ENCODE measurements around the gene TTC7B. TPM values are rescaled to one million over a fixed set of nuclear protein-coding genes. Genes with fewer than 3 reads are reported as not detected.

TTC7B gene
- total RNA-seq, 3 donors from 2014 or later: 5.0 to 6.0 (median 5.1) TPM

GRCh38 chr14:90491221-90491885 lies 324.9 kb downstream of the TTC7B start:
- Mint-ChIP-seq H3K4me1 (ENCODE audit: low read depth) (no peaks in the 10 kb centered on the region), H3K9me3 (no peaks in the 10 kb centered on the region), H3K36me3 (ENCODE audit: insufficient read depth) (no peaks in the 10 kb centered on the region), H3K27me3 (ENCODE audit: low read depth) (peaks cover 2% of the 10 kb centered on the region), H3K4me3 (no peak overlapping the region)
- ATAC-seq (no peak), DNase-seq (no peak)

- DNase-seq (no peak), ATAC-seq (no peak)
- Mint-ChIP-seq H3K4me1 (ENCODE audit: low read depth) (no peaks in the 10 kb centered on the region), H3K4me3 (no peak overlapping the region), H3K36me3 (ENCODE audit: insufficient read depth) (no peaks in the 10 kb centered on the region), H3K27me3 (ENCODE audit: low read depth) (peaks cover 2% of the 10 kb centered on the region), H3K9me3 (no peaks in the 10 kb centered on the region)
Observed at GRCh38 chr14:90490720-90491050, 325.5 kb downstream of the TTC7B start.

- ATAC-seq (no peak), DNase-seq (no peak)
- Mint-ChIP-seq H3K27me3 (ENCODE audit: low read depth) (no peaks in the 10 kb centered on the region), H3K9me3 (no peaks in the 10 kb centered on the region), H3K4me3 (no peak overlapping the region), H3K36me3 (ENCODE audit: insufficient read depth) (no peaks in the 10 kb centered on the region), H3K4me1 (ENCODE audit: low read depth) (no peaks in the 10 kb centered on the region)
Observed at GRCh38 chr14:90489916-90490719, 326.1 kb downstream of the TTC7B start.

- no peaks in the 10 kb centered on the region for H3K36me3 Mint-ChIP-seq (ENCODE audit: insufficient read depth)
- no peaks in the 10 kb centered on the region for H3K27me3 Mint-ChIP-seq (ENCODE audit: low read depth)
- ATAC-seq (no peak), DNase-seq (no peak)
- H3K4me3 Mint-ChIP-seq: no peak overlapping the region
- peaks cover 2% of the 10 kb centered on the region for H3K4me1 Mint-ChIP-seq (ENCODE audit: low read depth)
- H3K9me3 Mint-ChIP-seq: no peaks in the 10 kb centered on the region
Observed at GRCh38 chr14:90489306-90489705, 326.9 kb downstream of the TTC7B start.

GRCh38 chr14:90488256-90488655 lies 328.0 kb downstream of the TTC7B start:
- H3K4me3 Mint-ChIP-seq: no peak overlapping the region
- H3K4me1 Mint-ChIP-seq (ENCODE audit: low read depth): peaks cover 11% of the 10 kb centered on the region
- no peaks in the 10 kb centered on the region for H3K36me3 Mint-ChIP-seq (ENCODE audit: insufficient read depth)
- ATAC-seq: no peak
- no peaks in the 10 kb centered on the region for H3K9me3 Mint-ChIP-seq
- DNase-seq: no peak
- H3K27me3 Mint-ChIP-seq (ENCODE audit: low read depth): no peaks in the 10 kb centered on the region

GRCh38 chr14:90487462-90487861 lies 328.8 kb downstream of the TTC7B start:
- H3K36me3 Mint-ChIP-seq (ENCODE audit: insufficient read depth): no peaks in the 10 kb centered on the region
- no peak for ATAC-seq

GRCh38 chr14:90487031-90487430 lies 329.2 kb downstream of the TTC7B start:
- ATAC-seq (no peak), DNase-seq (no peak)
- no peaks in the 10 kb centered on the region for H3K36me3 Mint-ChIP-seq (ENCODE audit: insufficient read depth)
- peaks cover 14% of the 10 kb centered on the region for H3K4me1 Mint-ChIP-seq (ENCODE audit: low read depth)
- no peaks in the 10 kb centered on the region for H3K27me3 Mint-ChIP-seq (ENCODE audit: low read depth)
- H3K4me3 Mint-ChIP-seq: no peak overlapping the region
- H3K9me3 Mint-ChIP-seq: no peaks in the 10 kb centered on the region

More at GRCh38 chr14:90487462-90487861, 328.8 kb downstream of the TTC7B start:
- DNase-seq: no peak
- H3K9me3 Mint-ChIP-seq: no peaks in the 10 kb centered on the region
- no peak overlapping the region for H3K4me3 Mint-ChIP-seq
- H3K27me3 Mint-ChIP-seq (ENCODE audit: low read depth): no peaks in the 10 kb centered on the region
- H3K4me1 Mint-ChIP-seq (ENCODE audit: low read depth): peaks cover 14% of the 10 kb centered on the region

- H3K4me3 Mint-ChIP-seq: no peak overlapping the region
- H3K27me3 Mint-ChIP-seq (ENCODE audit: low read depth): peaks cover 13% of the 10 kb centered on the region
- H3K36me3 Mint-ChIP-seq (ENCODE audit: insufficient read depth): peaks cover 6% of the 10 kb centered on the region
- peaks cover 5% of the 10 kb centered on the region for H3K9me3 Mint-ChIP-seq
- peaks cover 14% of the 10 kb centered on the region for H3K4me1 Mint-ChIP-seq (ENCODE audit: low read depth)
- DNase-seq (no peak), ATAC-seq (no peak)
Observed at GRCh38 chr14:90484291-90484690, 331.9 kb downstream of the TTC7B start.

- H3K4me1 Mint-ChIP-seq (ENCODE audit: low read depth): peaks cover 14% of the 10 kb centered on the region
- peak; percentile 11 for DNase-seq
Observed at GRCh38 chr14:90483571-90483974, 332.7 kb downstream of the TTC7B start.

GRCh38 chr14:90483117-90483516 lies 333.1 kb downstream of the TTC7B start:
- H3K9me3 Mint-ChIP-seq: peaks cover 5% of the 10 kb centered on the region
- DNase-seq (no peak), ATAC-seq (no peak)
- peaks cover 6% of the 10 kb centered on the region for H3K36me3 Mint-ChIP-seq (ENCODE audit: insufficient read depth)
- H3K4me3 Mint-ChIP-seq: no peak overlapping the region
- peaks cover 17% of the 10 kb centered on the region for H3K27me3 Mint-ChIP-seq (ENCODE audit: low read depth)
- H3K4me1 Mint-ChIP-seq (ENCODE audit: low read depth): peaks cover 14% of the 10 kb centered on the region

More at GRCh38 chr14:90483571-90483974, 332.7 kb downstream of the TTC7B start:
- Mint-ChIP-seq H3K27me3 (ENCODE audit: low read depth) (peaks cover 15% of the 10 kb centered on the region), H3K36me3 (ENCODE audit: insufficient read depth) (peaks cover 6% of the 10 kb centered on the region), H3K4me3 (no peak overlapping the region), H3K9me3 (peaks cover 5% of the 10 kb centered on the region)
- ATAC-seq: peak; percentile 43 to 55

- Mint-ChIP-seq H3K36me3 (ENCODE audit: insufficient read depth) (peaks cover 2% of the 10 kb centered on the region), H3K4me3 (no peak overlapping the region), H3K4me1 (ENCODE audit: low read depth) (no peaks in the 10 kb centered on the region), H3K27me3 (ENCODE audit: low read depth) (peaks cover 41% of the 10 kb centered on the region), H3K9me3 (peaks cover 28% of the 10 kb centered on the region)
- no peak for DNase-seq
- no peak for ATAC-seq
Observed at GRCh38 chr14:90475298-90475697, 340.9 kb downstream of the TTC7B start.

Other genes with a start within 250 kb of the TTC7B start
- 10 to 100 TPM; 17.3 to 19.5 (median 19.4) TPM for gene RPS6KA5, start 244.2 kb upstream of the TTC7B start, total RNA-seq